ENCODE results near the gene SNRK.

GRCh38 chr3:43266451-43266850 is 19.9 kb upstream of the SNRK start:
- TF ChIP-seq CTCF (IDR thresholded peaks at IDR 0.05), result no peak
- TF ChIP-seq POLR2A (IDR thresholded peaks at IDR 0.05), result no peak
- TF ChIP-seq EP300 (IDR thresholded peaks at IDR 0.05), result no peak
- TF ChIP-seq POLR2AphosphoS5 (IDR thresholded peaks at IDR 0.05), result no peak
